ENCODE measurements around the gene KCTD17.

The KCTD17 gene

GRCh38 chr22:37088108-37088605 is 36.6 kb downstream of the KCTD17 start:
- Histone ChIP-seq H3K4me3 (ENCODE audit: low read depth in 1 of 2, low read length in 1 of 2) (no peak overlapping the region), H3K27ac (no peak overlapping the region), H3K9me3 (no peaks in the 10 kb centered on the region), H3K4me1 (ENCODE audit: control insufficient read depth in 1 of 2, insufficient read depth in 1 of 2, low read depth in 1 of 2, low read length in 1 of 2) (no peaks in the 10 kb centered on the region), H3K27me3 (peaks cover 19% of the 10 kb centered on the region), H3K36me3 (no peaks in the 10 kb centered on the region)
- TF ChIP-seq CTCF (IDR thresholded peaks at IDR 0.05) = no peak

- H3K4me1 ChIP-seq (ENCODE audit: control insufficient read depth in 1 of 2, insufficient read depth in 1 of 2, low read depth in 1 of 2, low read length in 1 of 2) = no peaks in the 10 kb centered on the region
- H3K36me3 ChIP-seq = no peaks in the 10 kb centered on the region
- TF ChIP-seq CTCF (IDR thresholded peaks at IDR 0.05) = no peak
- no peak overlapping the region for H3K27ac ChIP-seq
- H3K27me3 ChIP-seq = peaks cover 19% of the 10 kb centered on the region
- H3K9me3 ChIP-seq = no peaks in the 10 kb centered on the region
- no peak overlapping the region for H3K4me3 ChIP-seq (ENCODE audit: low read depth in 1 of 2, low read length in 1 of 2)
Measured at GRCh38 chr22:37088750-37089408, 37.3 kb downstream of the KCTD17 start.

GRCh38 chr22:37089434-37089833 is 37.9 kb downstream of the KCTD17 start:
- Histone ChIP-seq H3K36me3 (no peaks in the 10 kb centered on the region), H3K9me3 (no peaks in the 10 kb centered on the region), H3K27me3 (peaks cover 24% of the 10 kb centered on the region), H3K27ac (no peak overlapping the region), H3K4me1 (ENCODE audit: control insufficient read depth in 1 of 2, insufficient read depth in 1 of 2, low read depth in 1 of 2, low read length in 1 of 2) (no peaks in the 10 kb centered on the region), H3K4me3 (ENCODE audit: low read depth in 1 of 2, low read length in 1 of 2) (no peak overlapping the region)
- TF ChIP-seq CTCF (IDR thresholded peaks at IDR 0.05) = no peak

GRCh38 chr22:37090920-37091695 is 39.6 kb downstream of the KCTD17 start:
- Histone ChIP-seq H3K4me1 (ENCODE audit: control insufficient read depth in 1 of 2, insufficient read depth in 1 of 2, low read depth in 1 of 2, low read length in 1 of 2) (no peaks in the 10 kb centered on the region), H3K27me3 (peaks cover 30% of the 10 kb centered on the region), H3K4me3 (ENCODE audit: low read depth in 1 of 2, low read length in 1 of 2) (no peak overlapping the region), H3K36me3 (no peaks in the 10 kb centered on the region), H3K27ac (no peak overlapping the region), H3K9me3 (no peaks in the 10 kb centered on the region)
- TF ChIP-seq CTCF (IDR thresholded peaks at IDR 0.05) = no peak

- Histone ChIP-seq H3K9me3 (no peaks in the 10 kb centered on the region), H3K27me3 (peaks cover 38% of the 10 kb centered on the region)
- TF ChIP-seq CTCF (IDR thresholded peaks at IDR 0.05) = no peak
Measured at GRCh38 chr22:37091994-37092393, 40.5 kb downstream of the KCTD17 start.

More at GRCh38 chr22:37091994-37092393, 40.5 kb downstream of the KCTD17 start:
- Histone ChIP-seq H3K4me1 (ENCODE audit: control insufficient read depth in 1 of 2, insufficient read depth in 1 of 2, low read depth in 1 of 2, low read length in 1 of 2) (no peaks in the 10 kb centered on the region), H3K36me3 (no peaks in the 10 kb centered on the region), H3K4me3 (ENCODE audit: low read depth in 1 of 2, low read length in 1 of 2) (no peak overlapping the region), H3K27ac (no peak overlapping the region)
